IPS-18c (cell line): ENCODE data around the gene LDAF1.
"Not testable (repeated sequence)": the region's sequence is repeated elsewhere in the genome, so short reads cannot be mapped to it uniquely, and the experiment has no call there.

ENCODE experiments used
- H3K4me3 ChIP-seq: 2 replicates; pipeline ENCODE4 v1.7.0; 2013; ENCODE audit warnings: low read depth, mild to moderate bottlenecking, low read length, moderate library complexity; ENCODE audit not compliant: insufficient read depth
- H3K9me3 ChIP-seq: one replicate; pipeline ENCODE4 v1.6.1; 2013; ENCODE audit warnings: mild to moderate bottlenecking, low read length, moderate library complexity; ENCODE audit not compliant: control insufficient read depth, insufficient read depth

Gene LDAF1

GRCh38 chr16:21184834-21185233, 26.4 kb downstream of the LDAF1 start:
- no peak overlapping the region for H3K4me3 ChIP-seq
- H3K9me3 ChIP-seq, result peaks cover 5% of the 10 kb centered on the region

GRCh38 chr16:21185659-21186325, 27.3 kb downstream of the LDAF1 start:
- no peak overlapping the region for H3K4me3 ChIP-seq

GRCh38 chr16:21186326-21186691, 27.8 kb downstream of the LDAF1 start:
- peaks cover 5% of the 10 kb centered on the region for H3K9me3 ChIP-seq
- no peak overlapping the region for H3K4me3 ChIP-seq

More at GRCh38 chr16:21185659-21186325, 27.3 kb downstream of the LDAF1 start:
- H3K9me3 ChIP-seq, result peaks cover 5% of the 10 kb centered on the region

DNA sequence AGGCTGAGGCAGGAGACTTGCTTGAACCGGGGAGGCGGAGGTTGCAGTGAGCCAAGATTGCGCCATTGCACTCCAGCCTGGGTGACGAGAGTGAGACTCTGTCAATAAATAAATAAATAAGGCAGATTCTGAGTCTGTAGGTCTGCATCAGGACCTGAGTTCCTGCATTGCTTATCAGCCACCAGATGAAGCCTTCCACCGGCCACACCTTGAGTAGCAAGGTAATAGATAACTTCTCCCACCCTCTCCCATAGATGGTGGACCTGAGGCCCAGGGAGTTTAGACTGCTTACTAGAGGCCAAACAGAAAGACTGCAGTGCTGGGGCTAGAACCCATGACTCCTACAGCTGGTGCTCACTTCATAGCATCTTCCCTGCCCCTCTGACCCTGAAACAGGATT, 30.8 kb downstream of the LDAF1 start:
- Histone ChIP-seq H3K9me3 (peaks cover 2% of the 10 kb centered on the region), H3K4me3 (no peak overlapping the region)

- H3K9me3 ChIP-seq, result peaks cover 2% of the 10 kb centered on the region
- no peak overlapping the region for H3K4me3 ChIP-seq
Observed at GRCh38 chr16:21190013-21190412, 31.5 kb downstream of the LDAF1 start.

GRCh38 chr16:21190599-21190998, 32.1 kb downstream of the LDAF1 start:
- Histone ChIP-seq H3K9me3 (peaks cover 2% of the 10 kb centered on the region), H3K4me3 (no peak overlapping the region)

GRCh38 chr16:21192991-21193390, 34.5 kb downstream of the LDAF1 start:
- Histone ChIP-seq H3K4me3 (no peak overlapping the region), H3K9me3 (peaks cover 2% of the 10 kb centered on the region)

GRCh38 chr16:21194771-21195301, 36.4 kb downstream of the LDAF1 start:
- no peaks in the 10 kb centered on the region for H3K9me3 ChIP-seq
- no peak overlapping the region for H3K4me3 ChIP-seq

GRCh38 chr16:21195330-21195729, 36.9 kb downstream of the LDAF1 start:
- not testable (repeated sequence) for H3K4me3 ChIP-seq, H3K9me3 ChIP-seq

GRCh38 chr16:21197112-21197511, 38.6 kb downstream of the LDAF1 start:
- no peak overlapping the region for H3K4me3 ChIP-seq
- H3K9me3 ChIP-seq, result no peaks in the 10 kb centered on the region

- Histone ChIP-seq H3K4me3 (no peak overlapping the region), H3K9me3 (no peaks in the 10 kb centered on the region)
Observed at GRCh38 chr16:21197621-21198020, 39.1 kb downstream of the LDAF1 start.

GRCh38 chr16:21199607-21200218, 41.2 kb downstream of the LDAF1 start:
- Histone ChIP-seq H3K4me3 (no peak overlapping the region), H3K9me3 (no peaks in the 10 kb centered on the region)

- Histone ChIP-seq H3K4me3 (no peak overlapping the region), H3K9me3 (no peaks in the 10 kb centered on the region)
Observed at GRCh38 chr16:21203155-21203797, 44.8 kb downstream of the LDAF1 start.

DNA sequence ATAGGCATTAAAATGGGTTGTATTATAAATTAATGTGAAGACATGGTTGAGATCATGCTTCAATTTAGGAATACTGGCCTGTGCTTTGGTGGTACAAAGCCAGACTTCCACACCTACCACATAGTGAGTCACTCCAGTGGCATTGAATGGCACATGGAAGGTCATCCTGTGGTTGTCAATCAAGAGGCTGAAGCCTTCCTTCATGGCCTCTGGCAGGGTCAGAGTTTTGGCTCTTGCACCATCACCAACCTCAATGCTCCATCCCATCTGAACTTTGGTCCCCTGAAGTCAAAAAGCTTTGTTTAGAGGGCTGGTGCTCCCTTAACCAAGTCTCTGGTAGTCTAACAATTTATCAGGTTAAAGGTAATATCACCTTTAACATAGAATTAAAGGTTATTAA, 46.8 kb downstream of the LDAF1 start:
- H3K9me3 ChIP-seq, result no peaks in the 10 kb centered on the region
- H3K4me3 ChIP-seq, result no peak overlapping the region; the same call in 1 of the 2 replicates

DNA sequence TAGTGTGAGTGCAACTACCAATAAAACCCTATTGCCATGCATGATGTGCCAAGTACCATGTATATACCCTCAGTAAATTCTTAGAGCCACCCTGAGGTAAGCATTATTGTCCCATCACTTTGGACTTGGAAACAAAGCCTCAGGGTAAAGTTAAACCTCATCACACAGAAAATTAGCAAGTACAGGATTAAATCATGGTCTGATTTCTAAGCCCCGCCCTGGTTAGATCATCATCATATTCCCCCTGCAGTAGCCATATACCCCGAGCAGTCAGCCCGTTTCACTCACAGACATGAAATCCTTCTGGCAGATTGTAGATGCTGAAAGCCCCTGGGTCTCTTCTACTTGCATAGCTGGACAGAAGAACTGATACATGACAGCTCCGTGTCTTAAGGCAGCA, 48.1 kb downstream of the LDAF1 start:
- Histone ChIP-seq H3K4me3 (no peak overlapping the region), H3K9me3 (no peaks in the 10 kb centered on the region)

- Histone ChIP-seq H3K9me3 (no peaks in the 10 kb centered on the region), H3K4me3 (no peak overlapping the region)
Observed at GRCh38 chr16:21208446-21209230, 50.2 kb downstream of the LDAF1 start.

- H3K4me3 ChIP-seq, result no peak within 1 kb of the TSS
- no peaks in the 10 kb centered on the region for H3K9me3 ChIP-seq
Observed at GRCh38 chr16:21211486-21211885, 53.0 kb downstream of the LDAF1 start, which contains the start of gene ZP2. Gene ZP2 (minus strand): TSS chr16:21211574. CDS start chr16:21211547, 27 bp downstream.
